ENCODE results near the gene RABEP1. TPM values are rescaled to one million over a fixed set of nuclear protein-coding genes. Genes with fewer than 3 reads are reported as not detected.

Gene RABEP1
- polyA plus RNA-seq, 1 donor from 2014 or later = 67.0 TPM

DNA sequence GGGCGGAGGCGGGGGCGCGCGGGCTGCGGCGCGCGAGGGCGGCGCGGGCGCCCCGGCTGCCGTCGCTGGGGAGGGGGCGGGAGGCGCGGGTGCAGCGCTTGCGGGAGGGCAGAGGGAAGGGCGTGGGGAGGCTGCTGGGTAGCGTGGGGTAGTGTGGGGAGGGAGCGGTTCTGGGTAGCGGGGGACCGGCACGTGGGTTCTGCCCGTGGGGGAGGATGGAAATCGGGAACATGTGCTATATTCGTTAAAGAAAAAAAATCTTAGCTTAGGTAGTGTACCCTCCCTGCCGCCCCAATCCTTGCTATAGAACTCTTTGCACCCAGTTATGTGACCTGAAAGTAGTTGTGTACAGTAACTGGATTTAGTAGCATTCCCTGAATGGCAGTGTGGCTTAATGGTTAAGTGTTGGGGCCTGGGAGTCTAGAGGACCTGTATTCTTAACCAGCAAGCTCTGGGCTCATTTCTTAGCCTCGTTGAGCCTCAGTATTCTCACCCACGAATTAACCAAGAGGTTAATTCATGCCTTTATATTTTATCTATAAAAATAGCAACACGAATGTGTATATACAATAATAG lies 646 bp downstream of the RABEP1 start:
- no peak overlapping the region for H2AFZ ChIP-seq (ENCODE audit: low read depth, low read length)

GRCh38 chr17:5283571-5284315 lies 1.7 kb downstream of the RABEP1 start:
- Histone ChIP-seq H3K27me3 (ENCODE audit: insufficient read depth, low read depth, low read length) (no peaks in the 10 kb centered on the region), H3K27ac (ENCODE audit: low read length) (no peak overlapping the region), H3K36me3 (ENCODE audit: insufficient read depth, low read length) (no peaks in the 10 kb centered on the region), H3F3A (ENCODE audit: insufficient read depth, low read length, poor library complexity, severe bottlenecking) (no peaks in the 10 kb centered on the region), H3K4me2 (ENCODE audit: low read length) (peak overlapping the region; percentile 57), H3K79me2 (replicated peaks; ENCODE audit: insufficient read depth, low read length) (peaks cover 51% of the 10 kb centered on the region), H3K4me3 (ENCODE audit: low read length) (peak overlapping the region; percentile 80), H2AFZ (ENCODE audit: low read depth, low read length) (no peak overlapping the region), H4K20me1 (ENCODE audit: insufficient read depth) (peaks cover 5% of the 10 kb centered on the region), H3K9me3 (ENCODE audit: low read length) (no peaks in the 10 kb centered on the region), H3K9me2 (ENCODE audit: insufficient read depth, low read length) (no peaks in the 10 kb centered on the region), H3K9ac (ENCODE audit: low read length) (no peak overlapping the region)
- no peak for TF ChIP-seq RAD21 (conservative IDR thresholded peaks at IDR 0.05)
- no peak for TF ChIP-seq CTCF (IDR thresholded peaks at IDR 0.05; ENCODE audit: poor library complexity, severe bottlenecking)
- no peak for TF ChIP-seq TAF1 (IDR thresholded peaks at IDR 0.05; ENCODE audit: low read depth)
- no peak for TF ChIP-seq EZH2 (IDR thresholded peaks at IDR 0.05; ENCODE audit: borderline replicate concordance, insufficient read depth, low read length, poor library complexity, severe bottlenecking)
- no peak for TF ChIP-seq EP300 (conservative IDR thresholded peaks at IDR 0.05; ENCODE audit: poor library complexity, severe bottlenecking)
- TF ChIP-seq REST (IDR thresholded peaks at IDR 0.05; ENCODE audit: borderline replicate concordance) = no peak
- TF ChIP-seq POLR2AphosphoS5 (IDR thresholded peaks at IDR 0.05) = no peak
- TF ChIP-seq MXI1 (conservative IDR thresholded peaks at IDR 0.05; ENCODE audit: poor library complexity, severe bottlenecking) = no peak
- no peak for TF ChIP-seq SMC3 (conservative IDR thresholded peaks at IDR 0.05; ENCODE audit: poor library complexity)

More for the DNA sequence above, 646 bp downstream of the RABEP1 start:
- Histone ChIP-seq H3K36me3 (ENCODE audit: insufficient read depth, low read length) (no peaks in the 10 kb centered on the region), H3F3A (ENCODE audit: insufficient read depth, low read length, poor library complexity, severe bottlenecking) (no peaks in the 10 kb centered on the region), H3K4me2 (ENCODE audit: low read length) (peak overlapping the region; percentile 57), H3K79me2 (replicated peaks; ENCODE audit: insufficient read depth, low read length) (peaks cover 44% of the 10 kb centered on the region), H3K9me2 (ENCODE audit: insufficient read depth, low read length) (no peaks in the 10 kb centered on the region), H4K20me1 (ENCODE audit: insufficient read depth) (peaks cover 5% of the 10 kb centered on the region), H3K27ac (ENCODE audit: low read length) (peak overlapping the region; percentile 35), H3K27me3 (ENCODE audit: insufficient read depth, low read depth, low read length) (no peaks in the 10 kb centered on the region), H3K4me3 (ENCODE audit: low read length) (peak overlapping the region; percentile 80), H3K9me3 (ENCODE audit: low read length) (no peaks in the 10 kb centered on the region), H3K9ac (ENCODE audit: low read length) (peak overlapping the region; percentile 82)
- TF ChIP-seq POLR2AphosphoS5 (IDR thresholded peaks at IDR 0.05) = no peak
- TF ChIP-seq MXI1 (conservative IDR thresholded peaks at IDR 0.05; ENCODE audit: poor library complexity, severe bottlenecking) = peak; percentile 57
